ENCODE data around the gene BICC1.

Gene BICC1

GRCh38 chr10:58696736-58697135 is 184.1 kb downstream of the BICC1 start:
- DNase-seq (ENCODE audit: low read depth in 3 of 3, low spot score in 1 of 3) = no peak

DNA sequence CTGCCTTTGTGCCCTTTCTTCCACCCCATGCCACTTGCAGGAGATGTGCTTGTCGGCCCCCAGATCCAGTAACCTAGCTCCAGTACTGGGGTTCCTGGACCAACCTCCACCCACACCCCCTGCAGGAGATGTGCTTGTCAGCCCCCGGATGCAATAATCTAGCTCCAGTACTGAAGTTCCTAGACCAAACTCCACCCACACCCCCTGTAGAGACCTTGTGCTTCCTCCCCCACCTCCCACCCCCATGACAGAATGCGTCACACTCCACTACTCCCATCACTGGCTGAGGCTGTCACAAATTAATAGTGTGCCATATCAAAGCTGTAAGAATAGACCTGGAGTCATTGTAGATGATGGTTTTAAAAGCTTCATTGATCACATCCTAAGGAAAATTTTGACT is 185.0 kb downstream of the BICC1 start:
- DNase-seq (ENCODE audit: low read depth in 3 of 3, low spot score in 1 of 3) = no peak

- DNase-seq (ENCODE audit: low read depth in 3 of 3, low spot score in 1 of 3) = no peak
Observed at GRCh38 chr10:58698777-58699356, 186.2 kb downstream of the BICC1 start.

DNA sequence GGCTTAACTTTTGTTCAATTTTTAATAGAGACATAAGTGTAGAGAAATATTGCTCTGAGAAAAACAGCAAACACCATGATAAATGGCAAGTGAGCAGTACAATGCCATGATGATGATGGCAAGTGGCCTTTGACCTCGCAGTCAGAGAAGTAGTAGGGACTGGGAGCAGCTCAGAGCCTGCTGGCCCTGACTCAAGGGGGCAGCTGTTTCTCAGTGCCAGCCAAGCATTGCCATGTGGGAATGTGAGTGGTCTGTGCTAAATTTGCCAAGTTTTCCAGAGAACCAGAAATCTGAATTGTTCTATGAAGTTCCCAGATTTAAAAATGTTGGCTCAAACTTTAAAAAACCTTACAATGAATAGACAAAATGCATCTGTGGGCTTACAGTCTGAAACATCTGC is 187.9 kb downstream of the BICC1 start:
- DNase-seq (ENCODE audit: low read depth in 3 of 3, low spot score in 1 of 3) = no peak

GRCh38 chr10:58701405-58702135 is 188.9 kb downstream of the BICC1 start:
- DNase-seq (ENCODE audit: low read depth in 3 of 3, low spot score in 1 of 3) = no peak

GRCh38 chr10:58704226-58704625 is 191.6 kb downstream of the BICC1 start:
- no peak for DNase-seq (ENCODE audit: low read depth in 3 of 3, low spot score in 1 of 3)

DNA sequence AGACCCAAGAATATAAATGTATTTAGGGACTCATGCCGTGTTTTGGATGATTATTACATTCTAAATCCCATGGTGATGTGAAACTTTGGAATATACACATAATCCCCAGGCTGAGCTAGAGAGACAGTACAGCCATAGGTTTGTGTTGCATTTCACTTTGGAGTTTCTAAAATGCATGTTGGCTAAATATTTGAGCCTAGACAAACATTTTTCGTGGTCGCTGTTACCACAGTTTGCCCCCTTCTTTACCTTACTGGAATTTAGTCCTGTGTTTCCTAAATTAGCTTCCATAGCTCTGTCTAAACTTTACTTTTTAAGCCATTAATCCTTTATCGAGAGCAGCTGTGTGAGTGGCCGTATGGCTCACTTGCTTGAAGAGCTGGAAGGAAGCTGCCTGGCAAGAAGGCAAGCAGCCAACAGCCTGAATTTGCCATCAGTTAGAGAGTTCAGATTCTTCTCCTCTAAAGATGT is 192.0 kb downstream of the BICC1 start:
- no peak for DNase-seq (ENCODE audit: low read depth in 3 of 3, low spot score in 1 of 3)

DNA sequence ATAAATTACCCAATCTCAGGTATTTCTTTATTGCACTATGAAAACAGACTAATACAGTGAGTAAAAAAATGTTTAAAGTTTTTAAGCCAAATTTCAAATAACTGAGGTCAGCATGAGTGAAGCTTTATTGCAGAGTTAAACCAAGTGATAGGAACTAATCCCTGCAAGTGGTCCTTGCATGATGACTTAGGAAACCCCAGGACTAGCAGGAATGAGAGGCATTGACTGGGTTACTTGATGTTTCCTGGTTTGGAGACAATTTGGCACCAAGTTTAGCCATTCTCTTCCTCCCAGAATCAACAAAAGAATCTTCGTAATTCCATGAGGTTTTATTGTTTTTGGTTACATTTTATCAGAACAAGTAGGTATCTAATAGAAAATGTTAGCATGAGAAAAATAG is 194.2 kb downstream of the BICC1 start:
- no peak for DNase-seq (ENCODE audit: low read depth in 3 of 3, low spot score in 1 of 3)

DNA sequence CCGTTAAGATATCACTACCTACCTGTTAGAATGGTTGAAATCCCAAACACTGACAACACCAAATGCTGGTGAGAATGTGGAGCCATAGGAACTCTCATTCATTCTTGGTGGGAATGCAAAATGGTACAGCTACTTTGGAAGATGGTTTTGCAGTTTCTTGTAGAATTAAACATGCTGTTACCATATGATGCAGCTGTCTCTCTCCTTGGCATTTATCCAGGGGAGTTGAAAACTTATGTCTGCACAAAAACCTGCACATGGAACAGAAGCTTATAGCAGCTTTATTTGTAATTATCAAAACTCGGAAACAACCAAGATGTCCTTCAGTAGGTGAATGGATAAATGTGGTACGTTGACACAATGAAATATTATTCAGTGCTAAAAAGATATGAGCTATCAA is 199.5 kb downstream of the BICC1 start:
- DNase-seq (ENCODE audit: low read depth in 3 of 3, low spot score in 1 of 3) = no peak

- no peak for DNase-seq (ENCODE audit: low read depth in 3 of 3, low spot score in 1 of 3)
Observed at GRCh38 chr10:58712982-58713381, 200.3 kb downstream of the BICC1 start.

DNA sequence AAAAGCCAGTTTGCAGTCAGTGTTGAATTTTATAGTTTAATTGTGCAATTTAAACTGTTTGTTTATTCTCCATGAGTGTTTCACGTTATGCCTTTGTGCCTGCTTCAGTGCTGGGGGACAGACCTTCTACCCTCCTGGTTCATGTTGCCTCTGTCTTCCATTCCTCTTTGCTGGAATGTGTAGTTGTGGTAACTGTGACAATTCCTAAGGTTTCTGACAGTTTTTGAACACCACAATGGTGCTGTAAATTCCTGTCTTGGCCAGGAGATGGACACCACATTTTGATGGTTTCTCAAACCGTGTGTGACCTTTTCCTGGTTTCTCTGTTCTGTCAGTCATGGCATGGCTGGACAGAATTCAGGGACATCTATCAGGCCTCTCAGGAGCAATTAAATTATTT is 201.7 kb downstream of the BICC1 start:
- DNase-seq (ENCODE audit: low read depth in 3 of 3, low spot score in 1 of 3) = no peak

- DNase-seq (ENCODE audit: low read depth in 3 of 3, low spot score in 1 of 3) = no peak
Observed at GRCh38 chr10:58715061-58715460, 202.4 kb downstream of the BICC1 start.

DNA sequence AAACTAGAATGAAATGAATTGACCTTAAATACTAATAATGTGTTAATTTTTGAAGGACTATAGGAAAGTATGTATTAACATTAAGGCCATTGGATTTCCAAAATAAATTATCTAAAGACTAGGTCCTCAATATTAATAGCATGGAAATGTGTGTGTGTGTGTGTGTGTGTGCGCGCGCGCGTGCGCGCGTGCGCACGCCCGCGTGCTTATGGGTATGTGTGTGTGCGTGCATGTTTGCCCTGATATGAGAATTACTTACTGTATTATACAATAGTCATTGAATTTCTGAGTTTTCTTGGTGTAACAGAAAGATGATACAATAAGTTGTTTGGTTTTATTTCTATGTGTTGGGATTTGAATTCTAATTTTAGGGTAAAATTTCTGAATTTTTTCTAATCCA is 205.9 kb downstream of the BICC1 start:
- DNase-seq (ENCODE audit: low read depth in 3 of 3, low spot score in 1 of 3) = no peak

DNA sequence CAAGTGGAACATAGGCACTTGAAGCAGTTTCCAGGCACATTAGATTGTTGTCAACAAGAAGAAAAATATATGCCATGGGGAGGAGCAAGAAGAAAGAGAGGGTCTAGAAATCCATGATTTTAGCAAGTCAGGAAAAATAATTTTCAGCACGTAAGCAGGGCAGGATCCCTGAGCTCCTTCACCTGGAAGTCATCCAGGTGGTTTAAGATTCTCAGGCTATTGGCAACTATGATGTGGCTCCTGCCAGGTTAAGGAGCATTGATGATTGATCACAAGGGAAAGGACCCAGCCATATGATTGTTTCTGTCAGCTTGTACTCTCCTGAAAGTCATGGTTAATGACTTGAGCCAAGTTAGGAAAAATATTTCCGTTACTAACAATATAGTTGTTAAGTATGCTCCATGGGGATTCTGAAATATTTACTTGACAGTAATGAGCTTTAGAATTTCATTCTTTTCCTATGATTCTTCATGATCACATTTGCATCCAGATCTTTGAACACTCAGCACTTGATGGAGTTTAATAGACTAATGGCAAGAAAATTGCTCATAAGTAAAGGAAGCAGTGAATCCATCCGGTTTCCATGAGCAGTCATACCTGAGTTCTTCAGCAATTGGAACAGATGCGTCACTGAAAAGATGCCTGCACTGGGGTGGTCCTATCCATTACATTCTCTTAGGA is 209.1 kb downstream of the BICC1 start:
- DNase-seq (ENCODE audit: low read depth in 3 of 3, low spot score in 1 of 3) = no peak

DNA sequence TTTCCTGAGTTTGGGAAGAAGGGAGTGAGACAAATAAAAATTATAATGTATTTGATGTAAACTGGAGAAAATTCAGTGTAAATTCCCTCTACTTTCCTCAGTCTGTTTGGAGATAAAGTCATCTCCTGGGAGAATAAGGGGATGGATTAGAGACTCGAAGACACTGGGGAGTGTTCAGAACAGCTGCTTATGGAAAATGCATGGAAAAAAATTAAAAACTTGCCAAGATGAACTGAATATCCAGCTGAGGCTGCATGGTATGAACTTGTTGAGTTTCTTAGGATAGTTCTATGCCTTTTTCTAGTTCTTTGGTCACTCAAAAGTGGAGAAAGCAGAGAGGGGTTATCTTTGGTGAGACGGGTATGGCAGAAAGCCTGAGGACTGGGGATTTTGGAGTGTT is 210.5 kb downstream of the BICC1 start:
- no peak for DNase-seq (ENCODE audit: low read depth in 3 of 3, low spot score in 1 of 3)

GRCh38 chr10:58723966-58724365 is 211.3 kb downstream of the BICC1 start:
- DNase-seq (ENCODE audit: low read depth in 3 of 3, low spot score in 1 of 3) = no peak

DNA sequence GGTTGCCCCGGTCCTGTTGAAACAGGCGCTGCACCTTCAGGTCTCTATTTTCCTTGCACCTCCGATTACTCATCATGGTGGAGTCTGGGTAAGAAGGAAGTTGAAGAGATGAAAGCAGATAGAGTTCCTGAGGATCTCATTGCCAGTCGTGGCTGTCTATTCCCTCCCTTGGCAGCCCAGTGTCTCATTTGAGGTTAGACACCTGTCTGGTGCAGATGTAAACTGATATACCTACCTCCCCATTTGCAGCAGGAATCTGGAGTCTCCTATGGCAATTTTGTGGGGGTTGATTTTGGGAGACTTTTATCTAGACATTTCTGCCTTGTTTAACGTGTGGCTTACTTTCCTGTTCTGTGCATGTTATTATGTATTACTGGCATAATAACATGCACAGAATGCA is 212.1 kb downstream of the BICC1 start:
- DNase-seq (ENCODE audit: low read depth in 3 of 3, low spot score in 1 of 3) = no peak

DNA sequence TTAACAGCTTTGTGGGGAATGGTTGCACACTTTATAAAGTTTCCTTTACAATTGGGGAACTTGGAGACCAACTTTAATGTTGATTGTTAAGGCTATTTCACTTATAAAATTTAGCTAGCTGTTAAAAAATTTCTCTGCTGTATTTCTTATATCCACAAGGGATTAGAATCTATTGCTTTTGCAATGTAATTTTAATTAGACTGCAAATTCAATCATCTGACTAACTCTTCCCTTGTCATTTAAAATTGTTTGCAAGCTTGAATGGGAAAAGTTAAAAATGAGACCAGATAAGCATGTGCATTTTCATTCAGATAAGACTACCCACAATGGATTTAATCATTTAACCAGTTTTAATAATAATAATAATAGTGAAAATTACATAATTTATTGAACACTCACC is 213.2 kb downstream of the BICC1 start:
- DNase-seq (ENCODE audit: low read depth in 3 of 3, low spot score in 1 of 3) = no peak

- DNase-seq (ENCODE audit: low read depth in 3 of 3, low spot score in 1 of 3) = no peak
Observed at GRCh38 chr10:58727633-58728032, 215.0 kb downstream of the BICC1 start.

DNA sequence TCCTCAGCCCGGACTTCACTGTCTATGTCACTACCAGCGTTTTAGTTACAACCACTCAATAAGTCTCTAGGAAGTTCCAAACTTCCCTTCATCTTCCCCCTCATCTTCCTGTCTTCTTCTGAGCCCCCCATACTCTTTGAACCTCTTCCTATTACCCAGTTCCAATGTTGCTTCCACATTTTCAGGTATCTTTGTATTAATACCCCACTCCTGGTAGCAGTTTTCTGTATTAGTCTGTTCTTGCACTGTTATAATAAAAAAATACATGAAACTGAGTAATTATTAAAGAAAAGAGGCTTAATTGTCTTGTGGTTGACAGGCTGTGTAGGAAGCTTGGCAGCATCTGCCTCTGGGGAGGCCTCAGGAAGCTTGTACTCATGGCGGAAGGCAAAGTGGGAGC is 218.6 kb downstream of the BICC1 start:
- no peak for DNase-seq (ENCODE audit: low read depth in 3 of 3, low spot score in 1 of 3)

DNA sequence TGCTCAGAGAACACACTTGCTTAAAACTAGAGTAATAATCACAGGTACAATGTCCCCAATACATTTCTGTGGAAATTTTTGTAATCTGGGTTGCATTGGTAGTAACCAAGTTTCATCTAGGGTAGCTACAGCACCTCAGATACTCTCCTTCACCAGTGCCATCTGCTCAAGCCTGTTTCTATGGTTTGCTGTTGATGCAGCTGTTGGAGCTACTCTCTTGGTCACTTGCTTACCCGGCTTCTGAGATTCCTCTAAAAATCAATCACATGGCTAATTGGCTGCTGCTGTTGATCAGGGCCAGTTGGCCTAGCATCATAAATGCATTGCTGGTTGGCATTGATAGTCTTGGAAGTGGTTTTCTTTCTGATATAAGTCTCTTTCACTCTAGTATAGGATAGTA is 220.8 kb downstream of the BICC1 start:
- no peak for DNase-seq (ENCODE audit: low read depth in 3 of 3, low spot score in 1 of 3)

DNA sequence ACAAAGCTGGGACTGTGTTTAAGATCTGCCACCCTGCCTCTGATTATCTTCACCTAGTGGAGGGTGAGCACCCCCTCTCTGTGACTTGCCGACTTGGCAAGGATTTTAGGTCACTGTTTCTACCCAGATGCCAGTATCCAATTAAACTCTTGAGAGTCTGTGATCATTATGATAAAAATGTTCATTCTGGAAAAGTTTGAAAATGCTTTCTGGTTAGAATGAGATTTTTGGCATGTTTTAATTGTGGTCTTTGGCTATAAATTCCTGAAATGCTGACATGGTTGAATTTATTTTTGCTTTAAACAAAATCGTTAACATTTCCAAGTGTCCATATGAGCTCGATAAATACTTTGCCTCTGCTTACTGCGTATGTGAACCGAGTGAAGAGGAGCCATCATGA is 221.4 kb downstream of the BICC1 start:
- no peak for DNase-seq (ENCODE audit: low read depth in 3 of 3, low spot score in 1 of 3)

DNA sequence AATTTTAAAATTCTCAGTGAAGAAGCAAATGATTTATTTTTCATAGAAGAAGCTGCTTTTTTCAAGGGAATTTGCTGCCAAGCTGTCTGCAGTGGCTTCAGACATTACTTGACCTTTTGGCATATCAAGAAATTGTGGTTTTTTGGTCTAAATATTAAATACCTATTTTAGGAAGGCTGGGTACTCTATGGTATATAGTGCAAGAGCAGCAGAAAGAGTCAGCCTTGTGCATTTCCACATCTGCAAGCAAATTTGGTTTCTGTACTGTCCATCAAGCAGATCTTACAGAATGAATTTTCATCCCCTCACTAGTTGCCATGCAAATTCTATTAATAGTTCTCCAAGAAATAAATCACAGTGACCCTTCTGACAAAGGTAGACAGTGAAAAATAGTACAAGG is 222.0 kb downstream of the BICC1 start:
- DNase-seq (ENCODE audit: low read depth in 3 of 3, low spot score in 1 of 3) = no peak
